ENCODE measurements around the gene NDUFS2.

NDUFS2 gene

DNA sequence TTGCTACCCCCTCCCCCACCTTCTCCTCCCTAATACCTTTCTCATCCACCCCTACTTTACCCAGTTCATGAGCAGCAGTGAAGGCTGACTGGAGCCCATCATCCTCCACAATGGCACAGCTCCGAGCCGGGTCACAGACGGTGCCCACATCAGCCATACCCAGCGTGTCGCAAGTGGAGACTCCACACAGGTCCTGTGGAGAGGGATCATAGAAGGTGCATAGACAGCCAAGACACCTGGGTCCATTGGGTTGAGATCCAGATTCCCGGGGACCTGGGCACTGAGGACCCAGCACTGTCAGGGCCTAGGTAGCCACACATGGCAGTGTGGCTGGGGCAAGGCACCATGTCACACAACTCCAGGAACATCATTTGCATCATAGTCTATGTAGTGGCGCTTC, 6.1 kb upstream of the NDUFS2 start:
- no peak for DNase-seq (ENCODE audit: low read depth)

DNA sequence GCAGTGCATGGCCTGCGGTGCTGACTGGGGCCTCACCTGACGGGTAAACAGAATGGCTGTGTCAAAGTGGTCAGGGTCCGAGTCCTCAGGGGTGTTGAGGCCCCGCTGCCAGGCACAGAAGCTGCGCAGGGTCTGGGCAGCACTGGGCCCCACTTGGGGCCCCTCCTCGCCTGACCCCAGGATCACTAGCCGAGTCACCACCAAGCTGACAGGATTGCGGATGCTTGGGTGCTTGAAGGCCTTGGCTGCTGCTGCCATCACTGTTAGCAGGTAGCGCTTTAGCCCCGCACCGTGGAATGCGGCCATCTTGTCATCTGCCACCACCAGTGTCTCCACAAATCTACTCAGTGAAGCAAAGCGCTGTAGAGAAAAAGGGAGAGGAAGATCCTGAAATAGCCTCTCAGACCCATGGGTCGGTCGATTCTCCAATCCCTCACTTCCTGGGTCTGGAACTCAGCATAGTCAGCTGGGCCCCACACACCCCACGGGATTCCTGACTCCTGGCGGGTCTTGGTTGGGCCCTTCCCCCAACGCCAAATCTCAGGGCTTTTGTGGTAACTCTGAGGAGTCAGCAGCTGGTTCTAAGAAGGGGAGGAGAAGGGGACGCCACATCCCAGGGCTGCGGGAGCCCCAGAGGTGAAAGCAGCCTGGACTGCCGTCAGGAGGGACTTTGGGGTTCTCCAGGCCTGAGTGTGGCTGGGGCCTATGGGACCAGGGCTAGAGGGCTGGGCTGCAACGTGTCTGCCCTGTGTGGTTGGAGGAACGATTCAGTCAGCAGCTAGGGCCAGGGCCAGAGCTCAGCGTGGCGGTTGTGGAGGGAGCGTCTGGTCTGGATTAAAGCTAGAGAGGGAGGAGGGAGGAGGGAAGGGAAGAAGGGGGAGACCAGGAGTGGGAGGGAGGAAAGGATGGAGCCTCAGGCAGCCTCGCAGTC, 5.4 kb upstream of the NDUFS2 start:
- no peak for DNase-seq (ENCODE audit: low read depth)

DNA sequence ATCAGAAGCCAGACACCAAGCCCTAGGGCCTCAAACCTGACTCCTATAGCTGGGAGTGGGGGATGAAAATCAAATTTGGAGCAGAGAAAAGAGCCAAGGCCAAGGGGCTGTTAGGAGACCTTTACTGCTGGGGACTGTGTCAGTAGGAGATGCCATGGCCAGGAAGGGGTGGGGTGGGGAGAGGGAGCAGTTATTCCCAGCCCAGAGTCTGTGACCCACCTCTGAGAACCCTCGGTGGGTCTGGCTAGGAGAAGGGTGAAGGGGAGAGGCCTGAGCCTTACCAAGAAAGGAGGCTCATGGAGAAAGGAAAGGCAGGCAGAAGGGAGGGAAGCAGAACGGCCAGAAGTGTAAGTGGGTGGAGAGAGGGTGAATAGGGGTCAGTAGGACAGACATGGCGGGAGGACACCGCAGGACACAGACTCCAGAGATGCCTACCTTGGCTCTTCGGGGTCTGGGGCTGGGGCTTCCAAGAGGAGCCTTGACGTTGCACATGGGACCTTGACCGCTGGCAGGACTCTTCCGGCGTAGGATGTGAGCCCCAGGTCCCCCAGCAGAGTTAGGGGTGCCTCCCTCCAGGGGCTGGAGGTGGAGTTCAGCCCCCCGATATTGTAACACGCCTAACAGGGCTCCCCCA, 4.5 kb upstream of the NDUFS2 start:
- DNase-seq (ENCODE audit: low read depth), result no peak

DNA sequence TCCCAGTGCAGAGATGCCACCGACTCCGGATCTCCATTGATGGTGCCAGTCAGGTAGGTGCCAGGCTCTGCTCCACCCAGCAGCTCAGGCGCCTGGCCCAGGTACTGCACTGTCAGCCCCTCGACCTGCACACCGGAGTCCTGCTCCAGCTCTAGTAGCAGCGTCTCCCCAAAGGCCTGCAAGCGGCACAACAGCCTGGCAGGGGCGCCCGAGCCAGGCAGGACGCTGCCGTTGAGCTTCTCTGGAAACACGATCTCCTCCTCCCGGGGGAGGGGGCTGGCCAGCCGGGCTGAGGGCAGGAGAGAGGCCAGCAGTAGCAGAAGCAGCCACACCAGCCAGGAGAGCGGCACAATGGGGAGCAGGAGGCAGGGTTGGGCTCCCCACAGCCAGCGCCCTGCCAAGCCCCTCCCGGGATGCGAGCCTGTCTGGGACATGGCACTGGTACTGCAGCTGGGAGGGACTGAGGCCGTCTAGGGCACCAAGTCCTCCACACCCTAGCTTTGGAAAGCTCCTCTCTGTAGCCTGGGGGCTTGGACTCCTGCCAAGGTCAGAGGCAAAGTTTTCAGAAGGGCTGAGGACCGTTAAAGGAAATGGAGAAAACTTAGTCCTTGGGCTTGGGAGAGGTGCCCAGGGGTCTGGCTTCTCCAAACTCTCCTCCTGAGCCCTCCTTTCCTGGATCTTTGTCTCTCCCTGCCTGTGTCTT, 3.8 kb upstream of the NDUFS2 start:
- DNase-seq (ENCODE audit: low read depth), result no peak

DNA sequence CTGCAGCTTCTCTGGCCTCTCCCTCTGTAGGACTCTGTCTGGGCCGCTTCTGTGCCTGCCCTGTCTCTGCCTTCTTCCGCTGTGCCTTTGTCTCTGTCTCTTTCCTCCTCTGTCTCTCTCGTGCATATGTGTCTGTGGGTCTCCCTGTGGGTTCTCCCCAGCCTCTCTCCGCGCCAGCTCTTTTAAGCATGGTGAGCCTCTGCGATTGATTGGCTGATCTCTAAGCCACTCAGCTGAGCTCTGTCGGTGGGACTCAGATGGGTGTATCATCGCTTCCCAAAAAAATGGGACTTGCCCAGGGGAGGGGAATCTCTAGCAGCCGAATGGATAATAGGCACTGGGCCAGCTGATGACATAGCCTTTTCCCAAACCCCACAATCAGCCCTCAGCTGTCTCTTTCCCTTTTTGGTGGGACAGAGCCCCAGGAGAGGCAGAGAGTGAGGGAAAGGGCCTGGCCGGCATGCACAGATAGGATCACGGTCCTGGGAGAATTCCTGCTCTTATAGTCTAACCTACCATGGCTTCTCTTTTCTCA, 3.2 kb upstream of the NDUFS2 start, which contains the start of gene ADAMTS4:
Gene ADAMTS4 (minus strand): TSS at position 158 of the 535 bp plus-strand sequence. CDS start 427 bp downstream, outside the sequence.
- no peak for DNase-seq (ENCODE audit: low read depth)

DNA sequence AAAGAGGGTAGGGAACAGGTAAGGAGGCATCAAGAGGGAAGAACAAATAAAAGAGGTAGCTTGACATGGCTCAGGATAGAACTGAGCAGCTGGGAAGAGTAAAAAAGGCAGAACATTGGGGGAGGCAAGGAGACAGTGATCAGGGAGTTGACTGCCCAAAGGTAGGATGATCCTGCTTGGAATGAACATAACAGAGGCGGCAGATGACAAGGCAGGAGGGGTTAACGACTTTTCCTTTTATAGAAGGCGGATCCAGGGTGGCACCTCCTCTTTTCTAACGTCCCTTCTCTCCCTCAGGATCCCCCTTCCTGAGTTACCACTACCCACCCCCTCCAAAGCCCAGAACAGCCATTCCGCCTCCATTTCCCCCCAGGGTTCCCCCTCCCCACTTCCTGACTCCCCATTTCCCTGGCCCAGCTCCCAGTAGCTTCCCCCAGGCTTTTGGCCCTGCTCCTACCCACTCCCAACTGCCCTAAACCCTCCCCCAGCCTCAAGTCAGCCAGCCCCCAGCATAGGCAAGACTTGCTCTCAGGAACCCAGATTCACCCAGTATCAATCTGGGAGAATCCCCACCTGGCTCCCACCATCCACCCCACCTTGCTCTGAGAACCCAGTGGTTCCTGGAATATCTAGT, 2.5 kb upstream of the NDUFS2 start:
- DNase-seq (ENCODE audit: low read depth), result no peak

DNA sequence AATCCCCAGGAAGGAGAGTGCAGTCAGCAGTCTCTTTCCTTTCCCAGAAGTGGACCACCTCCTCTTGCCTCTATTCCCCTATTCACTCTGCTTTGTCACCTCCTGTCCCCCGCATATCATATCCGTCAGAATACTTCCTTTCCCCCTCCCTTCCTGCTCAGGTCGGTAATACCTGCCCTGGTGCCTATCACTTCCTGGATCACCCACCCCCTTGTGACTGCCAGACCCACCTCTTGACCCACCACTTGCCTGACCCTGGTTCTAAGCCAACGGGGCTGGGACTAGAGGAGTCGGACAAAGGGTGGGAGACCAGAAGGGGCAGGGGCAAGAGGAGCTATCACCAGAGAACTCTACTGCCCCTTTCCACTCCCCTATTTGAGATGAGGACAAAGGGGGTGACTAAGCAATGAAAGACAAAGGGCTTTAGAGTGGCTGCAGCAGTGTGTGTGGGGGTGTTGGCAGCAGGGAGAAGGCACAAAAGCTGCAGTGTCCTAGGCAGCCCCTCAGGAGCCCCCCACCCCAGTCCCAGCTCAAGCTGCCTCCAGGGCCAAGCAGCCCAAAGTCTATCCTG, 1.7 kb upstream of the NDUFS2 start:
- no peak for DNase-seq (ENCODE audit: low read depth)

DNA sequence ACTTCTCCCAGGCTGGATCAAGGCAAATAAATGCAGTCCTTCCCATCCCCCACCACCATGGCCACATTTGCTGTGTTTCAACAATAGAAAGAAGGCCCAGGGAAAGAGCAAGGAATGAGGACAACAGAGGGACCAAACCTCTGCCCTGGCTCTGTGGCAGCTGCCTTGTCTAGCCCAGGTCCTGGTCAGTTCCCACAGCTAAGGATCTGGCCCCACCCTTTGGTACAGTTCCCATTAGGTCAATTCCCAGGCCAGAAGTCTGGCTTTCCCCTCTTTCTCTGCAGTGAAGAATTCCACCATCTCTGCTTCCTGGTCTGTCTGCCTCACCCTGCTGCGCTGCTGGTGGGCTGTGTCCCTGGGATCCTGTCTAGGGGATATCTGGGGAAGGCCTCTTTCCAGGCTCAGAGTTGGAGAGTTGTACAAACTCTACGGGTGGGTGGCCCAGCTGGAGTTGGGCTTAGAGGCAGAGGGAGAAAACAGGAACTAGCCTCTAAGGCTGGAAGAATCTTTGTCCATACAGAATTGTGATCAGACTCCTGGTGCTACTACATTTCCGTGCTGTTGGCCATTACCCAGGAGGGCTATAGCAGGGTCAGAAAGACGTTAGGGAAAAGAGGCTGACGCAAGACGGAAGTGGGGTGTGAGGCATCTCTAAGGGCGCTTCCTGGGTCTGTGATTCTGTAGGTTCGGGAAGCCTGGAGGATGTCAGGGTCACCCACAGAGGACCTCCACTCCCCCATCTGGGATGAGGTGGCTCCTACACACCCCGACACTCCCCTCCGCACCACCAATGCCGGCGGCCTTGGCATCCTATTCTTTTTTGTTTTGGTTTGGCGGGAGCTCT, 953 bp upstream of the NDUFS2 start:
- no peak for DNase-seq (ENCODE audit: low read depth)

DNA sequence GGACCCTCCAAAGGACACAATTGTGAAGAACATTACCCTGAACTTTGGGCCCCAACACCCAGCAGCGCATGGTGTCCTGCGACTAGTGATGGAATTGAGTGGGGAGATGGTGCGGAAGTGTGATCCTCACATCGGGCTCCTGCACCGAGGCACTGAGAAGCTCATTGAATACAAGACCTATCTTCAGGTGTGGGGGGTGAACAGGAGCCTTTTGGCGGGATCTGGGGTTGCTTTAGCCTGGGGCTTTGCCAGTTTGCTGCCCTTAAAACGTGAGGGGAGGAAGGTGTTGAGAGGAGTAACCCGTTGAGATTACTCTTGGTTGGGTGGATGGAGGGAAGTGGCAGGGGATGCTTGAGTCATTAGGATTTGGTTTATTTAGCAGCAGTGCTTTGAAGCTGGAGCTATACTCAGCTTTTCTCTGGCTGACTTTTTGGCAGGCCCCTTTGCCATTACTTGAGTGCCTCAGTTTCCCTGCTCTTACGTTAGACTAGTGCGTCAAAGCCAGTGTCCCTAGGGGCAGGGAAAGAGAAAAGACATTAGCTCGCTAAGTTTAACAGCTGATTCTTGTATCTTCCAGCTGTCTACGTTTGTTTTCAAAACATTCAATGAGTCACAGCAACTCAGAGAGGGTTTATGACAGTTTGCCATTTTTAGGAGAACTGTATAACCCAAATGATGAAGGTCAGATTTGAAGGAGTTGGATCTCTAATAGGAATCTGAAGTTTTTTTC, 4.4 kb downstream of the NDUFS2 start:
- DNase-seq (ENCODE audit: low read depth), result no peak

DNA sequence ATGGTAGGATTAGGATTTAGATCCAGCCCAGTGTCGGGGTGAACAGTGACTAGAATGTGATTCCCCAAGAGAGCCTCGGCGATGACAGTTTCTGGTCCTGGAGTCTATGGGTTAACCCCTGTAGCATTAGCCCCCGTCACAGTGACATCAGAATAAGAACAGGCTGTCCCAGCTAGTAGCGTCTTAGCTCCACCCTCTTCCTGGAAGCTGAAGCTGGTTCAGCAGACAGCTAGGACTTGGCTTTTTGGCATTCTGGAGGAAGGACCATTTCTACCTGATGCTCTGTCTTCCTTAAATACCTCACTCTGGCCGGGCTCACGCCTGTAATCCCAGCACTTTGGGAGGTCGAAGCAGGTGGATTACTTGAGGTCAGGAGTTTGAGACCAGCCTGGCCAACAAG, 5.0 kb downstream of the NDUFS2 start:
- DNase-seq (ENCODE audit: low read depth), result no peak

DNA sequence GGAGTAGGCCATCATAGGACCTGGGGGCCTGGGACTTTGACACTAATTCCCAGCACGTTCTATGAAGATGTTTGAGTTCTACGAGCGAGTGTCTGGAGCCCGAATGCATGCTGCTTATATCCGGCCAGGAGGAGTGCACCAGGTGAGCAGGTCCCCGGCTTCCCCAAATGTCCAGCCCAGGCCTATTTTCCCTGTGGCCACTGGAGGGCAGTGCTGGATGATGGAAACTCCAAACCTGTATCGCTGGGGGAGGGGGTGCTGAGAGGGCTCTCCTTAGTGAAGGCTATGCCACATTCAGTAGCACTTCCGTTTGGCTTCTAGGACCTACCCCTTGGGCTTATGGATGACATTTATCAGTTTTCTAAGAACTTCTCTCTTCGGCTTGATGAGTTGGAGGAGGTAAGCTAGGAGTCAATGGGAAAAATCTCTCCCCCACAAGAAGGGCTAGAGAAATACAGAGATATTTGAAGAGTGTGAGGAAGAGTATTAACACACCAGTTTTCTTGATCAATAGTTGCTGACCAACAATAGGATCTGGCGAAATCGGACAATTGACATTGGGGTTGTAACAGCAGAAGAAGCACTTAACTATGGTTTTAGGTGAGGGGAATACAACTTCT, 7.7 kb downstream of the NDUFS2 start:
- peak; percentile 57 for DNase-seq (ENCODE audit: low read depth)

DNA sequence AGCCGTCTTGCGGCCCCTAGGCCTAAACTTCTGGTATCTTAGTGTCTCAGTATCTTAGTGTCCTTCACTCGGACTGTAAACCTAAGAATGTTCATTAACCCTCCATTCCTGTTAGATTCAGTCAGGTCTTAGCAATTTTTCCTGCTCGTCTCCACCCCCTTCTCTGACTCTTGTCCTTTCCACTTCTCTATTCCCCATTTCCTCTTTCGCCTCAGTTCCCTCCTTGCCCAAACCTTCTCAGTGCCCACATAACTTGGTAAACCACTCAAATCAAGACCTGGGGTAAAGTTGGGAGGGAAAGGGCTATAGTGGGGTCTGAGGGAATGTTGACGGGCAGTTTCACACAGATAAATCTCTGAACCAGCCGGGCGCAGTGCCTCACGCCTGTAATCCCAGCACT, 12.2 kb downstream of the NDUFS2 start:
- no peak for DNase-seq (ENCODE audit: low read depth)

DNA sequence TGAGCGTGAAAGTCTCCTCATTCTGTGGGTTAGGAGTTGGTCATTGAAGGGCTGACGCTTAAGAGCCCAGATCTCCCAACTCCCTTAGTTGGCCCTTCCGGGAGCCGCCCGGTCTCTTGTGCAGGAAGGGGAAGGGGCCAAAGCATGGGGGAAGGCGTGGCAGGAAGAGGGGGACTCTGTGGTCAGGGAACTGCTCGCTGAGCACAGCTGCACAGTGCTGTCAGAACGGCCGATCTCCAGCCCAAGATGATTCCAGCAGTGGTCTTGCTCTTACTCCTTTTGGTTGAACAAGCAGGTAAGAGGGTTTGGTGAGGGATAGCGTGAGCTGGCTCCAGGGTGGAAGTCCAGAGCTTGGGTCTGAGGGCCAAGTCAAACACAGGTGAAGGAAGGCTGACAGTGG, 12.9 kb downstream of the NDUFS2 start, which contains the start of gene FCER1G:
Gene FCER1G (plus strand): TSS at position 220 of the 400 bp plus-strand sequence. CDS start 27 bp downstream, at position 247.
- no peak for DNase-seq (ENCODE audit: low read depth)

DNA sequence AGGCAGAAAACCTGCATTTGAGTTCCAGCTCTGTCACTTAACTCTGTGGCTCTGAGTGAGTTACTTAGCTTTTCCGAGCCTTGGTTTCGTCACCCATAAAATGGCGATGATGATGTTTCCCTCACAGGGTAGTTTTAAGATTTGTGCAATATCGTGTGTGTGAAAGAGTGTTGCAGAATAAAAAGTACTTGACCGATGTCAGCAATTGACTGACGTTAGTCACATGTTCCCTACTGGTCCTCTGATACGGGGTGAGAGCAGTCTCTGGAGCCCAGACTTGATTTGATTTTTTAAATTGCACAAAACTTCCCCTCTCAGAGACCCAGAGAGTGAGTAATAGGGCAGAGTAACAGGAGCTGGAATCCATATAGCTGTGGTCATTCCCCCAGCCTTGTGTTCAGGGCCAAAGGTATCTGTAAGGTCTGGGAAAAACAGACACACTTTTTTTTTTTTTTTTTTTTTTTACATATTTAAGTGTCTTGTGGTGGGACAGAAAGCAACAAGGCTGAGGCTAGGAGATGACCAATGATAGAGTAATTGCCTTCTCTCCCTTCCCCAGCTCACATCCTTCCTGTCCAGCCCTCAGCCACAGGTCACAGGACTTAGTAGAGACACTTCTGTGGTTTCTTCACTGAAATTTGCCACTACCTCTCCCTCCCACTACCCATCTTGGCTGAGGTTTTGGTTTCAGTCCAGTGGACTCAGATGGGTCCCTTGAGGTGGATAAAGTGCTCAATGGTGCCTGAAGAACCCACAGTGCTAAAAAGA, 15.0 kb downstream of the NDUFS2 start:
- DNase-seq (ENCODE audit: low read depth), result no peak

DNA sequence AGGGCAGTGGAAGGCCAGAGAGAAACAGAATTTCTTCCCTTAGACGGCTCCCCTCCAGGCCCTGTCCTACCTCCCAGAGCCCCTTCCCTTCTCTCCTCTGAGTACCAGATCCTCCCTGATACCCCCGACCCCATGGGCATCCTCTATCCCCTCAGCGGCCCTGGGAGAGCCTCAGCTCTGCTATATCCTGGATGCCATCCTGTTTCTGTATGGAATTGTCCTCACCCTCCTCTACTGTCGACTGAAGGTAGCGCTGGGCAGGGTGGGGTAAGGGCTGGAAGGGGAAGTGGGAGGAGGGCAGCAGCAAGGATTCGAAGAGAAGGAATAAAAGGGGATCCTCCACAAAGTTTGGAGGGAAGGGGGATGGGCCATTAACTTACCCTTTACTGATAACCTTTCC, 15.7 kb downstream of the NDUFS2 start:
- DNase-seq (ENCODE audit: low read depth), result no peak

DNA sequence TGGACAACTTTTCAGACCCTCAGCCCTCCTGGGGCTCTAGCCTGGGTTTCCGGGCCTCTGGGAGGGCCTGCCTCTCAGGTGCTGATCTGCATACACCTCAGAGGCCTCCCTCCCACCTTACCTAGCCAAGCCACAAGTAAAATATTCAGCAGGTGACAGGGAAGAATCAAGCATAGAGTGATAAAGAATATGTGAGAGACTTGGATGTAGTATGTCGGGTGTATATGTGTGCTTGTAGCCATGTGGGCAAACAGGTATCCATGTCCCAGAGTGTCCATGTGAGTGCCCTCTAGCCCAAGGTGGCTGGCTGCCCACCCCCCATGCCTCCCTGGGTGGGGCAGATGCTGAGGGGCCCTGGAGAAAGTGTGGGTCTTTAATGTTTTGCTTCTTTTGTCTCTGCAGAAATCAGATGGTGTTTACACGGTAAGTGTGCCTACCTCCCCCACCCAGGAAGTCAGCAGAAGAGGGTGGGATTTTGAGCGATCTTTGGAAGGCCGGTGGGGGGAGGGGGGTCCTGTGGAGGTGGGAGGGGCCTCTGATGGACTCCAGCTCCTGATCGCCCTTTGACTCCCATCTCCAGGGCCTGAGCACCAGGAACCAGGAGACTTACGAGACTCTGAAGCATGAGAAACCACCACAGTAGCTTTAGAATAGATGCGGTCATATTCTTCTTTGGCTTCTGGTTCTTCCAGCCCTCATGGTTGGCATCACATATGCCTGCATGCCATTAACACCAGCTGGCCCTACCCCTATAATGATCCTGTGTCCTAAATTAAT, 16.3 kb downstream of the NDUFS2 start:
- DNase-seq (ENCODE audit: low read depth), result no peak

DNA sequence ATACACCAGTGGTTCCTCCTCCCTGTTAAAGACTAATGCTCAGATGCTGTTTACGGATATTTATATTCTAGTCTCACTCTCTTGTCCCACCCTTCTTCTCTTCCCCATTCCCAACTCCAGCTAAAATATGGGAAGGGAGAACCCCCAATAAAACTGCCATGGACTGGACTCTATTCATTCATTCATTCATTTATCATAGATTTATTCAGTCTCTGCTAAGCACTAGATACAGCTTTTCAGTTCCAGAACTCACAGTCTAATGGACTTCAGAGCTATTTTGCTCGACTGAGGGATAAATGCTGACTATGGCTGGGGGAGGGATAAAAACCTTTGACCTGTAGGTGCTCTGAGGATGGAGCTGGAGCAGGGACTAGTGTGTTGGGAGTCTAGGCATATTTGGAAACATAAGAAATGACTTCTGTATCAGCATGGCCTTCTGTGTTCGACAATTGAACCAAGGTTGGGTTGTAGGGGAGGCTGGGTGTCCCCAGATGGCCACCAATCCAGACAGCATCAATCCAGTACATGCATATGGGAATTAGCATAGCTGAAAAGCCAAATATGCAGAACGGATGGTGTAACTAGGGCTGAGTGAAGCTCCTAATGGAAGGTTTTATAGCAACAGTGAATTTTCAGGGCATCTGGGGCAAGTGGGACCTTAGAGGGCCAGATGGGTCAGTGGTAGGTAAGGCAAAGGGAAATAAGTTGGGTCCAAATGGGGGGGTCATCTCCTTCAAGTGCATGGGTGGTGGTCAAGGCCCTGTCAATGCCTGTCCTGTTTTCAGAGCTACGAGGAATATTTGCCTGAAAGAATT, 17.1 kb downstream of the NDUFS2 start:
- DNase-seq (ENCODE audit: low read depth), result no peak

Data from stimulated activated CD4-positive, alpha-beta T cell treated with anti-CD3 and anti-CD28 coated beads, Interleukin-2, amount 100 ng/mL, for 4 hours (primary cell).